ENCODE measurements around the gene TMEM240. TPM values are rescaled to one million over a fixed set of nuclear protein-coding genes. Genes with fewer than 3 reads are reported as not detected.
A peak's percentile ranks its signal among the peaks of the same experiment; 100 is the strongest.

Gene TMEM240
- total RNA-seq, 2 experiments from 2014 or later, result 0.75 to 1.5 TPM

DNA sequence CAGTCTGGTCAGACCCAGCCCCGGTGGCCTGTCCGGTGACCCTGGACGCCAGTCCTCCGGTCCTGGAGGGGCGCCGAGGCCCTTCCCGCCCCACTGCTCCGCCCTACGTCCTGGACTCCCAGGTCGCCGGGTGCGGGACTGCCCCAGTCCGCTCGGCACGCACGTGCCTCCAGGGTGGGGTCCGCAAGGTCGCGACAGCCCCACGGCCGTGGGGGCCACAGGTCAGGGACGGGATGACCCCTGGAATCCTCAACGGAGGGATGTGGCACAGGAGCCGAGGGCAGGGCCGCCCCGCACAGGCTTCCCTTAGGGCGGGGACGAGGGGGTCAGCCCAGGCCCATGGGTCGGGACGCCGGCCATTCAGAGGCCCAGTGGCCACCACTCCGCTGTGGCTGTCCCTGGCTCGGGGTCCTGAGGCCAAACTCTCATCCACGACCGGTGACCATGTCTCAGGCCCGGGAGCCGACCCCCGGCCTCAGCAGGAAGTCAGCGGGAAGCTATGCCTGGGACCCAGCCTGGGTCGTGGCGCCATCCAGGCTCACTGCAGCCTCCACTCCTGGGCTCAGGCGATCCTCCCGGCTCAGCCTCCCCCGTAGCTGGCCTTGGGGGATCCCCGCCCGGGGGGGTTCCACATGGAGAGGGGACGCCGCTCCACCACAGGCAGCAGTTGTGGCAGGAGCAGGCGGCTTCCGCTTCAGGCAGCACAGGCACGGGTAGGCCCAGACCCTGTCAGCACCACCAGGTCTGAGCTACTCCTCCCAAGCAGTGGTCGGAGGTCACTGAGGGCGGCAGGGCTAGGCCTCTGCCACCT is 599 bp upstream of the TMEM240 start:
- no peak overlapping the region for H3K4me3 ChIP-seq (ENCODE audit: low read length)
- intact Hi-C loops (cut with DNase I, micrococcal nuclease), result no loop called here
- no peak for ATAC-seq (ENCODE audit: poor library complexity)
- peak in 1 of 14 experiments; percentile 47 for DNase-seq
- POLR2A ChIA-PET, result no interaction called here
- Mint-ChIP-seq H3K4me3 (peak overlapping the region; percentile 48), H3K27ac (no peak overlapping the region), H3K36me3 (ENCODE audit: low read depth) (peaks cover 7% of the 10 kb centered on the region), H3K27me3 (no peaks in the 10 kb centered on the region), H3K4me1 (ENCODE audit: low read depth) (peaks cover 5% of the 10 kb centered on the region), H3K9me3 (no peaks in the 10 kb centered on the region)
- H3K36me3 ChIP-seq (ENCODE audit: insufficient read depth, low read length), result peaks cover 18% of the 10 kb centered on the region
- H3K9me3 ChIP-seq (ENCODE audit: control insufficient read depth in 1 of 2, insufficient read depth in 1 of 2, low read length in 2 of 2), result peaks cover 0 to 5% of the 10 kb centered on the region in 2 experiments
- no peak for TF ChIP-seq CTCF (IDR thresholded peaks at IDR 0.05)
- CTCF ChIA-PET, result no interaction called here
- H3K27ac ChIP-seq (ENCODE audit: low read depth in 1 of 2, low read length in 2 of 2), result no peak overlapping the region
- peaks cover 20% of the 10 kb centered on the region for H3K4me1 ChIP-seq (ENCODE audit: insufficient read depth, low read length)
- no peaks in the 10 kb centered on the region for H3K27me3 ChIP-seq (ENCODE audit: control insufficient read depth in 1 of 2, insufficient read depth in 2 of 2, low read length in 2 of 2)

DNA sequence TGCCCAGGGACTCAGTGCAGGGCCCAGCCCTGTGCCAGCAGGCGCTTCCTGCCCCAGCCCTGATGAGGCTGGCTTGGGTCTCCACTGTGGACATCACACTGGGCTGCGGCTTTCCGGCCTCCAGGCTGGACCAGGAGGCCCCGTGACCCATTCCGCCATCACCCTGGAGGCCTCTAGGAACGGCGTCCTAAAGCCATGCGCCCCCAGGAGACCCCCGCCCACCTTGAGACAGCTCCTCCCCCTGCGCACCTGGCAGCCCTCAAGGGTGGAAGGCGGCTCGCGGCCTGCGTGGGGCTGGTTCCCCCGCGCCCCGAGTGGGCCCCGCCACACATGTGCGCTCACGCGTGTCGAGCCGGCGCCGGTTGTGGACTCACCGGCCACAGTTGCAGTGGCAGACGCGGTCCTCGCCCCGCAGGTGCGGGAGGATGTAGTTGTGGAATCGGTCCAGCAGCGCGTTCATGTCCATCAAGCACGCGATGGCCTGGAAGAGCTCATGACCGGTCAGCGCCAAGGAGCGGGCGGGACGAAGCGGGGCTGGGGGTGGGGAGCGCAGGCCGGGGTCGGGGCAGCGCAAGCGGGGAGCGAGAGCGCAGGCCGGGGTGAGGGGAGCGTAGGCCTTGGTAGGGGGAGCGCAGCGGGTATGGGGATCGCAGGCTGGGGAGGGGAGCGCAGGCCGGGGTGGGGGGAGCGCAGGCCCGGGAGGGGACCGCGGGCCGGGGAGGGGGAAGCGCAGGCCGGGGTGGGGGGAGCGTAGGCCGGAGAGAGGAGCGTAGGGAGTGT is 924 bp downstream of the TMEM240 start:
- Histone ChIP-seq H3K9me3 (ENCODE audit: control insufficient read depth in 1 of 2, insufficient read depth in 1 of 2, low read length in 2 of 2) (peaks cover 0 to 5% of the 10 kb centered on the region in 2 experiments), H3K4me1 (ENCODE audit: insufficient read depth, low read length) (peaks cover 20% of the 10 kb centered on the region), H3K4me3 (ENCODE audit: low read length) (peak overlapping the region; percentile 25), H3K27me3 (ENCODE audit: control insufficient read depth in 1 of 2, insufficient read depth in 2 of 2, low read length in 2 of 2) (no peaks in the 10 kb centered on the region), H3K36me3 (ENCODE audit: insufficient read depth, low read length) (peaks cover 18% of the 10 kb centered on the region), H3K27ac (ENCODE audit: low read depth in 1 of 2, low read length in 2 of 2) (no peak overlapping the region)
- H3K9me3 Mint-ChIP-seq, result no peaks in the 10 kb centered on the region
- H3K36me3 Mint-ChIP-seq (ENCODE audit: low read depth), result peaks cover 7% of the 10 kb centered on the region
- no peaks in the 10 kb centered on the region for H3K27me3 Mint-ChIP-seq
- intact Hi-C loops (cut with DNase I, micrococcal nuclease), result no loop called here
- DNase-seq, result peak in 1 of 14 experiments; percentile 36
- ChIA-PET CTCF (no interaction called here), POLR2A (no interaction called here)
- peaks cover 5% of the 10 kb centered on the region for H3K4me1 Mint-ChIP-seq (ENCODE audit: low read depth)
- peak overlapping the region; percentile 80 for H3K4me3 Mint-ChIP-seq
- TF ChIP-seq CTCF (IDR thresholded peaks at IDR 0.05), result no peak
- no peak overlapping the region for H3K27ac Mint-ChIP-seq
- ATAC-seq (ENCODE audit: poor library complexity), result no peak

GRCh38 chr1:1538989-1539309 is 1.5 kb downstream of the TMEM240 start:
- H3K27ac Mint-ChIP-seq, result no peak overlapping the region

More at GRCh38 chr1:1538989-1539309, 1.5 kb downstream of the TMEM240 start:
- Mint-ChIP-seq H3K9me3 (no peaks in the 10 kb centered on the region), H3K36me3 (ENCODE audit: low read depth) (peaks cover 7% of the 10 kb centered on the region), H3K4me3 (no peak overlapping the region), H3K4me1 (ENCODE audit: low read depth) (peaks cover 5% of the 10 kb centered on the region), H3K27me3 (no peaks in the 10 kb centered on the region)
- ATAC-seq (ENCODE audit: poor library complexity) (no peak), DNase-seq (no peak)
- H3K36me3 ChIP-seq (ENCODE audit: insufficient read depth, low read length), result peaks cover 20% of the 10 kb centered on the region
- intact Hi-C loops (cut with DNase I, micrococcal nuclease), result no loop called here
- CTCF ChIA-PET, result no interaction called here
- H3K4me3 ChIP-seq (ENCODE audit: low read length), result no peak overlapping the region
- peaks cover 0 to 5% of the 10 kb centered on the region in 2 experiments for H3K9me3 ChIP-seq (ENCODE audit: control insufficient read depth in 1 of 2, insufficient read depth in 1 of 2, low read length in 2 of 2)
- no peak overlapping the region for H3K27ac ChIP-seq (ENCODE audit: low read depth in 1 of 2, low read length in 2 of 2)
- POLR2A ChIA-PET, result no interaction called here
- no peaks in the 10 kb centered on the region for H3K27me3 ChIP-seq (ENCODE audit: control insufficient read depth in 1 of 2, insufficient read depth in 2 of 2, low read length in 2 of 2)
- TF ChIP-seq CTCF (IDR thresholded peaks at IDR 0.05), result no peak
- H3K4me1 ChIP-seq (ENCODE audit: insufficient read depth, low read length), result peaks cover 18% of the 10 kb centered on the region
